Measurements from ENCODE around the gene ZDHHC14.

DNA sequence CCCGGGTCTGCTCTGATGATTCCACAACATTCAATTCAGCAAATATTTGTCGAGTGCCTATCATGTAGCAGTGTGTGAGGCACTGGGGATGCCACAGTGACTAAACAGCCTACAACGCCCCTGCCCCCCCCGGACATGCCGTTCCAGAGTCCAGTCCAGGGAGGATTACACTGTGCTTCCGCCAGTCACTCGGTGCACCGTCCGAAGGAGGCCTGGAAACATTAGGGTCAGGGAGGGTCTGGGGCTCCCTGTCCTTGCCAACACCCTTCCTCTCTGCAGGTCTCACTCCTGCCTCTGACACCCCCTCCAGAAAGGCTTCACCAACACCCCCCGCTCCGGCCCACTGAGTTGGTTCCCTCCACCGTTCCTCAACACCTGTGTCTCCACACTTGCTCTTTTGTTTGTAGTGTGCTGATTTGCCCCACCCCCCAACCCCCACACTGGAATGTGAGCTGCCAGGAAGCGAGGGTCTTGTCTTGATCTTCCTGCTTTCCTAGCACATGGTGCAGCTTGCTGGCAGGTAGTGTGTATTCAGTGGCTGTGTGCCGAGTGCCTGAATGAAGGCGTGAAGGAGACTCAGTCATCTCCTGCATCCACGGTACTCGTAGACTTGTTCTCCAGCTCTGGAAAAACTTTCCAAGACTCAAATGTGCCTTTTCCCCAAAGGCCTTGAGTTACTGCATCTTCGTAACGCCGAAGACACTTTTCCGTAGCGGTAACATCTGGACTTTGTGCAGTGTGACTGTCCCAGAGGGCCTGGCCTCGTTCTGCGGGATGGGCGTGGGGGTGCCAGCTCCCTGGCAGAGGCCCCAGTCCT, 150.4 kb downstream of the ZDHHC14 start:
- TF ChIP-seq, protein P1, sequence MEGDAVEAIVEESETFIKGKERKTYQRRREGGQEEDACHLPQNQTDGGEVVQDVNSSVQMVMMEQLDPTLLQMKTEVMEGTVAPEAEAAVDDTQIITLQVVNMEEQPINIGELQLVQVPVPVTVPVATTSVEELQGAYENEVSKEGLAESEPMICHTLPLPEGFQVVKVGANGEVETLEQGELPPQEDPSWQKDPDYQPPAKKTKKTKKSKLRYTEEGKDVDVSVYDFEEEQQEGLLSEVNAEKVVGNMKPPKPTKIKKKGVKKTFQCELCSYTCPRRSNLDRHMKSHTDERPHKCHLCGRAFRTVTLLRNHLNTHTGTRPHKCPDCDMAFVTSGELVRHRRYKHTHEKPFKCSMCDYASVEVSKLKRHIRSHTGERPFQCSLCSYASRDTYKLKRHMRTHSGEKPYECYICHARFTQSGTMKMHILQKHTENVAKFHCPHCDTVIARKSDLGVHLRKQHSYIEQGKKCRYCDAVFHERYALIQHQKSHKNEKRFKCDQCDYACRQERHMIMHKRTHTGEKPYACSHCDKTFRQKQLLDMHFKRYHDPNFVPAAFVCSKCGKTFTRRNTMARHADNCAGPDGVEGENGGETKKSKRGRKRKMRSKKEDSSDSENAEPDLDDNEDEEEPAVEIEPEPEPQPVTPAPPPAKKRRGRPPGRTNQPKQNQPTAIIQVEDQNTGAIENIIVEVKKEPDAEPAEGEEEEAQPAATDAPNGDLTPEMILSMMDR (IDR thresholded peaks at IDR 0.05), result no peak
- TF ChIP-seq POLR2A (IDR thresholded peaks at IDR 0.05), result no peak
